Stomach (tissue), 4 donors: ENCODE measurements around the gene PTPRCAP.
"Not testable (repeated sequence)": the region's sequence is repeated elsewhere in the genome, so short reads cannot be mapped to it uniquely, and the experiment has no call there.

Source experiments
- POLR2A ChIP-seq, 4 donors: fragments of 450-650 bp; IDR thresholded peaks; one replicate each; pipeline ENCODE4 v1.6.1; 2016; ENCODE audit warnings: antibody characterized with exemption in 4 of 4, control low read depth in 2 of 4, mild to moderate bottlenecking in 1 of 4, moderate library complexity in 1 of 4
- POLR2AphosphoS5 ChIP-seq, 3 donors: sonication (generic); formaldehyde crosslinking; IDR thresholded peaks; one replicate each; pipeline ENCODE4 v1.6.1; 2016; ENCODE audit warnings: antibody characterized with exemption in 3 of 3
- TF ChIP-seq, protein P1 (sequence below), 7 experiments: fragments of 450-650 bp in 4 of 7; fragments of 200-600 bp in 3 of 7; sonication (generic) in 3 of 7; IDR thresholded peaks; one replicate each; pipeline ENCODE4 v1.5.1; 2016 to 2019; ENCODE audit warnings: antibody characterized with exemption in 7 of 7, control low read depth in 2 of 7, mild to moderate bottlenecking in 1 of 7

DNA sequence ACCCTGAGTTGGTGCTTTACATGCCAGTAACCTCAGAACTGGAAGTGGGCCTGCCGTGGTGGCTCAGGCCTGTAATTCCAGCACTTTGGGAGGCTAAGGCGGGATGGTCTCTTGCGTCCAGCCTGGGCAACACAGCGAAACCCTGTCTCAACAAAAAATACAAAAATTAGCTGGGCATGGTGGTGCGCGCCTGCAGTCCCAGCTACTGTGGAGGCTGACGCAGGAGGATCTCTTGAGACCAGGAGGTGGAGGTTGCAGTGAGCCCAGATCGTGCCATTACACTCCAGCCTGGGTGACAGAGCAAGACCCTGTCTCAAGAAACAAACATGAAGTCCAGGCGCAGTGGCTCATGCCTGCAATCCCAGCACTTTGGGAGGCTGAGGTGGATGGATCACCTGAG lies 34.4 kb downstream of the PTPRCAP start:
- not testable (repeated sequence) for TF ChIP-seq POLR2A, POLR2AphosphoS5 (IDR thresholded peaks at IDR 0.05)
- TF ChIP-seq, protein P1, sequence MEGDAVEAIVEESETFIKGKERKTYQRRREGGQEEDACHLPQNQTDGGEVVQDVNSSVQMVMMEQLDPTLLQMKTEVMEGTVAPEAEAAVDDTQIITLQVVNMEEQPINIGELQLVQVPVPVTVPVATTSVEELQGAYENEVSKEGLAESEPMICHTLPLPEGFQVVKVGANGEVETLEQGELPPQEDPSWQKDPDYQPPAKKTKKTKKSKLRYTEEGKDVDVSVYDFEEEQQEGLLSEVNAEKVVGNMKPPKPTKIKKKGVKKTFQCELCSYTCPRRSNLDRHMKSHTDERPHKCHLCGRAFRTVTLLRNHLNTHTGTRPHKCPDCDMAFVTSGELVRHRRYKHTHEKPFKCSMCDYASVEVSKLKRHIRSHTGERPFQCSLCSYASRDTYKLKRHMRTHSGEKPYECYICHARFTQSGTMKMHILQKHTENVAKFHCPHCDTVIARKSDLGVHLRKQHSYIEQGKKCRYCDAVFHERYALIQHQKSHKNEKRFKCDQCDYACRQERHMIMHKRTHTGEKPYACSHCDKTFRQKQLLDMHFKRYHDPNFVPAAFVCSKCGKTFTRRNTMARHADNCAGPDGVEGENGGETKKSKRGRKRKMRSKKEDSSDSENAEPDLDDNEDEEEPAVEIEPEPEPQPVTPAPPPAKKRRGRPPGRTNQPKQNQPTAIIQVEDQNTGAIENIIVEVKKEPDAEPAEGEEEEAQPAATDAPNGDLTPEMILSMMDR (IDR thresholded peaks at IDR 0.05): not testable (repeated sequence)
